ENCODE measurements around the gene SORBS2. TPM values are rescaled to one million over a fixed set of nuclear protein-coding genes. Genes with fewer than 3 reads are reported as not detected.

Gene SORBS2
- total RNA-seq, 1 experiment from 2014 or later: 3.6 TPM

DNA sequence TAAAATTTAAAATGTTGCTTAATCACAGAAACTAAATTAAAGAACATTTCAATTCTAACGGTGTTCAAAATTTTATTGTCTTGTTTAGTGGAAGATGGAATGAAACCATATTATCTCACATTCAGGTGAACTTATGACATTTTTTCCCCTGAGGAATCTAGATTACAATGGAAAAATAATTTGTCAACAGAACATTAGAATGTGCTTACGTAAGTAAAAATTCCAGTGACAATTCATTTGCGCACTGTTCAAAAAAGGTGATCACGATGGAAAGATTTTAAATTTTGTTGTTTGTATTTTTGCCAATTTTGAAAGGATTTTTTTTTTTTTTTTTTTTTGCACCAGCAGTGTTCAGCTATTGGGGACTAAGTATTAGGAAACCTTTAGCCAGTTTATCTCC, 23.3 kb upstream of the SORBS2 start:
- no peak for DNase-seq (ENCODE audit: low read depth)

GRCh38 chr4:185834778-185835177, 22.8 kb upstream of the SORBS2 start:
- no peak for DNase-seq (ENCODE audit: low read depth)

DNA sequence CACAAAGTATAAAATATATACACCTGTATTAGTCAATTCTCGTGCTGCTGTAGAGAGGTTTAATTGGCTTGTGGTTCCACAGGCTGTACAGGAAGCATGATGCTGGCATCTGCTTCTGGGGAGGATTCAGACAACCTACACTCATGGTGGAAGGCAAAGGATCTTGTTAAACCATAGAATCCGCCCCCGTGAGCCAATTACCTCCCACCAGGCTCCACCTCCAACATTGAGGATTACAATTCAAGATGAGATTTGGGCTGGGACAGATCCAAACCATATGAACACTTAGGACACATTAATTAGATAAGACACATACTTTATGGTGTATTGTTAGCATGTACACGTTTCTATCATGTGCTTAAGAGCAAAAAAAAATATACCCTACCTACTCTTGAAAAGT, 22.1 kb upstream of the SORBS2 start:
- DNase-seq (ENCODE audit: low read depth): no peak

GRCh38 chr4:185833055-185833598, 21.1 kb upstream of the SORBS2 start:
- DNase-seq (ENCODE audit: low read depth): peak; percentile 43

GRCh38 chr4:185831125-185831815, 19.3 kb upstream of the SORBS2 start:
- no peak for DNase-seq (ENCODE audit: low read depth)

GRCh38 chr4:185830263-185830994, 18.4 kb upstream of the SORBS2 start:
- no peak for DNase-seq (ENCODE audit: low read depth)

DNA sequence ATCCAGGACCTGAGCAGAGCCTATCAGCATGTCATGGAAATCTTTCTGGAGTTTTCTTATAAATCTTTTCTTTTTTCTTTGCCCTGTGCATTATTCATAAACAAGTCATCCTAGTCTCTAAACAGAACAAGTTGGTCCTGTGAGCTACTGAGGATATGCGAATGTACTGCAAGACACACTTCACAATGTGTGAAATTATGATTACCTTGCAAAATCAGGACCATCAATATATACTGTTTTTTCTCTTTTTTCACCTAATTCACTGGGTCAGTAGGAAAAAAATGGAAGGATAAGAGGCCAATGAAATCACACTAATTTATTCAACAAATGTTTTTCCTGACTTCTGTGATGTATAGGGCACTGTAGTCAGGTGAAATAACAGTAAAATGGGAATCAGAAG, 14.4 kb upstream of the SORBS2 start:
- DNase-seq (ENCODE audit: low read depth): no peak

DNA sequence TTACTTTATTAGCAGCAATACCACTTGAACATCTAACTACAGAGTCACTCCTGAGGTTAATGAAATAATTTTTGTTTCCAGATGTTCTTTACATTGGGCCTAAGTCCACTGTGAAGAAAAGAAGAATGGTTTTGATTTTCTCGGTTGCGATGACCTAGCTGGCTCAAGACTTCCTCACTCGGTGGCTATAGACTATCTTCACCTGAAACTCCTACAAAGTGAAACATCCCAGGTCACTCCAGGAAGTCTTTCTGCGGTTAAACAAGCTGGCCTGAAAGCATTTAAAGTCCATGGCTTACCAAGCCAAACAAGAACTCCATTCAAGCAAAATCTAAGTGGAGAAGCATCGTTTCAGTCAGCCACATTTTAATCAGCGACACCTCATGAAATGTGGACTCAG, 13.7 kb upstream of the SORBS2 start:
- DNase-seq (ENCODE audit: low read depth): no peak

DNA sequence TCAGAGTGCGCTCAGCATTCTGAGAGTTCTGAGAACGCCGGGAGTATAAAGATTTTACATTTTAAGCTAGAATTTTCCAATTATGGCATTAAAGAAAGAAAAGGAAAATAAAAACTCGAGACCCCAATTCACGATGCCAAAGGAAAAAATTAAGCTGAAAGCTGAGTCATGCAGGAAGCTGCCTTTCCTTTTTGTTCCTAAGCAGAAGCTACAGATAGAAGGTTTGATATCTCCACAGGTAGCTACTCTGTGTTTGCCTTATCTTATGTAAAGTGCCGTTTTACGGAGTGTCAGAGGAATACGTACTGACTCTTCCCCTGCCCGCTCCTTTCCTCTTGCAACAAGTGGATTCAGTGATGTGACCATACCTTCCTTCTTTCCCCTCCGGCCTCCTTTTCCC, 10.8 kb upstream of the SORBS2 start:
- DNase-seq (ENCODE audit: low read depth): no peak

DNA sequence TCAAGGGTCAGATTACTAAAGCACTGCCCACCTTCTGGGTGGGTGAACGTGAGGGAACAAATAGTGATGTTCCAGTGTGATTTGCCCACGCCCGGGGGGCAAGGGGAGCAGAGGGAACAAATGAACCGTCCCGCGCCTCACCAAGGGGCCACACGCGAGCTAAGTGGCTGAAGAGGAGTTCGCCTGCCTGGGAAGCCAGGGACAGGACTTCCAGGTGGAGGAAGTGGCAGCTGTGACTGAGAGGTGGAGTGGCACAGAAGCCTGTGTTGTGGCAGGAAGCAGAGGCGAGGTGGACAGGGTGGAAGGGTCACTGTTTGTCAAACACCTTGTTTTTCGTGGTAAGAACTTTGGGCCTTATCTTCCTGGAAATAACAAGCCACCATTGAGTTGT, 9.0 kb upstream of the SORBS2 start:
- no peak for DNase-seq (ENCODE audit: low read depth)

GRCh38 chr4:185820146-185821028, 8.4 kb upstream of the SORBS2 start:
- DNase-seq (ENCODE audit: low read depth): no peak

DNA sequence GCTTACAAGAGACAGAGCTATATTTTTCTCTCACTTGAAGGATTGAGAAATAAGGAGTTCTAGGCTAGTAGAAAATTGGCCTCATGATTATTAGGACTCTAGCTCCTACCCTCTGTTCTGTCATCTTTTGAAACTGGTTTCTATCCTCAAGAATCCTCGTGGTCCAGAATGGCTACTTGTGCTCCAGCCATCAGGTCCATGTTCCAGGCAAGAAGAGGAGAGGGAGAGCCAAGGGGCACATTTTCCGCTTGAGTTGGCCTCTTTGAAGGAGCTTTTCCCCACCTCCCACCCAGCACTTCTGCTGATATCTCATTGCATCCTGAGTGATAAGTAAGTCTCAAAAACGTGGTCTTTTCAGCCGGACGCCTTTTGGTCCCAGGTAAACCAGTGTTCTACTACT, 7.2 kb upstream of the SORBS2 start:
- DNase-seq (ENCODE audit: low read depth): no peak

DNA sequence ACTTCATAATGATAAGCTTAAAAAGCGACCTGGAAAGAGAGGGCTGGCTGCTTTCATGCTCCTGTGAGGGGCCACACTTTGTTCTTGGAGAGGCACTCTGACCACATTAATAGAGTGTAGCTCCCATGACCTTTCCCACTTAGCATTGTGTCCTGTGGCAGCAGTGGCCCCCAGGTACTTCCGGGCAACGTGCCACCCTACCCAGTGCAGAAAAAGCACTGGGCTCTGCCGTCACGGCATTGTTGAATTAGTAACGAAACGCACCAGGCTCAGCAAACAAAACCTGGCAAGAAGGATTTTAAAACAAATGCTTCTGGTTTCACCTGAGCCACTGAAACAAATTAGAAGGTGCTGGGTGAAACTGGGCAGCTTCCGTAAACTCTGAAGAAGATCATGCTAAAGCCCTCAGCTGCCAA, 5.4 kb upstream of the SORBS2 start:
- DNase-seq (ENCODE audit: low read depth): no peak

- no peak for DNase-seq (ENCODE audit: low read depth)
Observed at GRCh38 chr4:185813133-185813532, 1.1 kb upstream of the SORBS2 start.

GRCh38 chr4:185810746-185811508, 1.1 kb downstream of the SORBS2 start:
- DNase-seq (ENCODE audit: low read depth): no peak

- no peak for DNase-seq (ENCODE audit: low read depth)
Observed at GRCh38 chr4:185809533-185810071, 2.4 kb downstream of the SORBS2 start.

DNA sequence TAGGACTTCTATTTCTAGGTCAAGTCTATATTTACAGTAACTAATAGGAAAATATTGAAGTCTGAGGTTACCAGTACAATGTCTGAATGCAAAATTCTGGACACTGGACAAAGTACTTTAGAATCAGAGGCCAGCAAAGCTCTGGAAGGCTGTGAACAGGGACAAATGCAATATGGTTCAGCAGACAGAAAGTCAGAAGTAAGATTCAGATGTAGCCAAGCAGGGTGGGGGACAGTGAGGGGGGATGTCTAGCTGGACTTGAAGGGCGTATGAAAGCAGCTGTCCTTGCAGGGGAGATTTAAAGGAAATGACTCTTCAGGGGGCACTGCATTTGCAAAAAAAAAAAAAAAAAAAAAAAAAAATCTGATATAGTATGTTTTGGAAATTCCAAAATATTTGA, 2.9 kb downstream of the SORBS2 start:
- no peak for DNase-seq (ENCODE audit: low read depth)

DNA sequence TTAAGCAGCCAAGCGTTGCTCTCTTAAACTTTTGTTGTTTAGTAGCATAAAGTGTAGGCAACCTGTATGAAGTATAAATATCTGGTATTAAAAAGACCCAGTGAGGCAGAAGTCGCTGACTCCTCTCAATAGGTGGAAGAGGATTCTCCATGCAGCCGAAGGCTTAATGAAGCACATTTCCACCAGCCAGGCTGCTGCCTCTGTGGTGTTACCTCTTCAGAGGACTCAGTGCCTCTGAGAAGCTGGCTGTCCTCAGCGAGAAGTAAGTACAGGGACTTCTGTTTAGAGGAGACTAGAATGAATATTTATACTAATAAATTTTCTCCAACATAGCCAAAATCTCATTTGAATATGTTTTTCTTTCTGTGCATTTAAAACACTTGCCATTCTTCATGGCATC, 6.0 kb downstream of the SORBS2 start:
- no peak for DNase-seq (ENCODE audit: low read depth)

- DNase-seq (ENCODE audit: low read depth): no peak
Observed at GRCh38 chr4:185805262-185805802, 6.7 kb downstream of the SORBS2 start.

DNA sequence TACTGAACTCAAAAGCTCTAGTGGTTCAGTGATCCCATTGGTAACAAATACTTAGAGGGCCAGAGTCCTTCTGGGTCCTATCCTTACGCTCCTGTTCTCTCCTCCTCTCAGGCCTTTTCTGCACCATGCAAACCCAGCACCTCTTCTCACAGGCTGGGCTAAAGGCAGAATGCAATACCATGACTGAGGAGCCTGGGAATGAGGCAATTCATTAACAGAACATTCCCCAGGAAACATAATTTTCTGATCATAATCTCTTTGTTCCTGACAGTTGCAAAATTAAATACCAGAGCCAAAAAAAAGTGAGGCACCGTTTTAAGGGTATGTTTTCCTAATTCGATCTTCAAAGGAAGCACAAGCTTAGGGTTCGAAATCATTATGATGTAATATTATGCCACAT, 9.0 kb downstream of the SORBS2 start:
- no peak for DNase-seq (ENCODE audit: low read depth)

GRCh38 chr4:185801471-185801870, 10.5 kb downstream of the SORBS2 start:
- DNase-seq (ENCODE audit: low read depth): no peak
